ENCODE data around the gene PDIA5. TPM values are rescaled to one million over a fixed set of nuclear protein-coding genes. Genes with fewer than 3 reads are reported as not detected.

Gene PDIA5
- total RNA-seq, 1 experiment from 2014 or later: 53.6 TPM

DNA sequence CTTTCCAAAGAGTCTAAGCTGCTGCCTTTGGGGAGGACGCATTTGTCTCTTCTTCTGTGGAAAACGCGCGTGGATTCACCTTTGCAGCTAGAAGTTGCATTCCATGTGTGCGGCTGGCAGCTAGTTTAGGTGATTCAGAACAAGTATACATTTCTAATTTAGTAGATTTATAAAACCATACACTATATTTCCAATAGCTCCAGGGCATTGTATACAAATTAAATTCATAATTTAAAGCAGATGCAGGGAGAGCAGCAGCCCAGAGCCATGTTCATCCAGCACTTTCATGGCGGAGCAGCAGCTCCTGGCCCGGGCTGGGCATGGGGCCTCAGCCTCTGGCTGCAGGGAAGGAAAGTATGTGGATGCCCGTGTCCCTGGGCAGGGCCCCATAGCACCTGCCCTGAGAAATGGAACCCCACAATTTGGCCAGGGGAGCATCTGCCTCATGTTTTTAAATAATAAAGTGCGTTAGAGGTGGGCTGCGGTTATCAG is 92.1 kb downstream of the PDIA5 start:
- ChIA-PET POLR2A (no interaction called here), CTCF (interaction anchor here (0.6 kb wide), 1 partner anchor 129 kb away, joined by 7 read pairs; no protein-coding TSS in a partner anchor)
- in situ Hi-C loops (cut with HindIII; ENCODE audit: low pct_unique_long_range_greater_than_20kb, low sequenced_read_pairs): no loop called here
- Histone ChIP-seq H3K36me3 (ENCODE audit: control insufficient read depth, insufficient read depth, low read length) (no peaks in the 10 kb centered on the region; the same call in 1 of the 2 replicates), H3K27me3 (ENCODE audit: control insufficient read depth, insufficient read depth, low read length) (no peaks in the 10 kb centered on the region), H3K9me3 (ENCODE audit: control insufficient read depth, insufficient read depth, low read depth, low read length) (no peaks in the 10 kb centered on the region), H3K4me3 (ENCODE audit: low read depth in 2 of 2, low read length in 2 of 2) (no peak overlapping the region), H3K4me1 (ENCODE audit: control insufficient read depth, insufficient read depth, low read length) (no peaks in the 10 kb centered on the region), H3K27ac (ENCODE audit: low read length) (no peak overlapping the region)
- DNase-seq (ENCODE audit: low read depth, low spot score) (no peak), ATAC-seq (no peak)
- TF ChIP-seq SIN3A (IDR thresholded peaks at IDR 0.05; ENCODE audit: borderline replicate concordance, insufficient read depth, low read depth, low read length) (no peak), POLR2AphosphoS5 (IDR thresholded peaks at IDR 0.05; ENCODE audit: low read depth, low read length) (no peak), TCF7L2 (IDR thresholded peaks at IDR 0.05; ENCODE audit: low read depth, low read length) (no peak)
- TF ChIP-seq, protein P1, sequence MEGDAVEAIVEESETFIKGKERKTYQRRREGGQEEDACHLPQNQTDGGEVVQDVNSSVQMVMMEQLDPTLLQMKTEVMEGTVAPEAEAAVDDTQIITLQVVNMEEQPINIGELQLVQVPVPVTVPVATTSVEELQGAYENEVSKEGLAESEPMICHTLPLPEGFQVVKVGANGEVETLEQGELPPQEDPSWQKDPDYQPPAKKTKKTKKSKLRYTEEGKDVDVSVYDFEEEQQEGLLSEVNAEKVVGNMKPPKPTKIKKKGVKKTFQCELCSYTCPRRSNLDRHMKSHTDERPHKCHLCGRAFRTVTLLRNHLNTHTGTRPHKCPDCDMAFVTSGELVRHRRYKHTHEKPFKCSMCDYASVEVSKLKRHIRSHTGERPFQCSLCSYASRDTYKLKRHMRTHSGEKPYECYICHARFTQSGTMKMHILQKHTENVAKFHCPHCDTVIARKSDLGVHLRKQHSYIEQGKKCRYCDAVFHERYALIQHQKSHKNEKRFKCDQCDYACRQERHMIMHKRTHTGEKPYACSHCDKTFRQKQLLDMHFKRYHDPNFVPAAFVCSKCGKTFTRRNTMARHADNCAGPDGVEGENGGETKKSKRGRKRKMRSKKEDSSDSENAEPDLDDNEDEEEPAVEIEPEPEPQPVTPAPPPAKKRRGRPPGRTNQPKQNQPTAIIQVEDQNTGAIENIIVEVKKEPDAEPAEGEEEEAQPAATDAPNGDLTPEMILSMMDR (IDR thresholded peaks at IDR 0.05): no peak
- TF ChIP-seq, protein P2, sequence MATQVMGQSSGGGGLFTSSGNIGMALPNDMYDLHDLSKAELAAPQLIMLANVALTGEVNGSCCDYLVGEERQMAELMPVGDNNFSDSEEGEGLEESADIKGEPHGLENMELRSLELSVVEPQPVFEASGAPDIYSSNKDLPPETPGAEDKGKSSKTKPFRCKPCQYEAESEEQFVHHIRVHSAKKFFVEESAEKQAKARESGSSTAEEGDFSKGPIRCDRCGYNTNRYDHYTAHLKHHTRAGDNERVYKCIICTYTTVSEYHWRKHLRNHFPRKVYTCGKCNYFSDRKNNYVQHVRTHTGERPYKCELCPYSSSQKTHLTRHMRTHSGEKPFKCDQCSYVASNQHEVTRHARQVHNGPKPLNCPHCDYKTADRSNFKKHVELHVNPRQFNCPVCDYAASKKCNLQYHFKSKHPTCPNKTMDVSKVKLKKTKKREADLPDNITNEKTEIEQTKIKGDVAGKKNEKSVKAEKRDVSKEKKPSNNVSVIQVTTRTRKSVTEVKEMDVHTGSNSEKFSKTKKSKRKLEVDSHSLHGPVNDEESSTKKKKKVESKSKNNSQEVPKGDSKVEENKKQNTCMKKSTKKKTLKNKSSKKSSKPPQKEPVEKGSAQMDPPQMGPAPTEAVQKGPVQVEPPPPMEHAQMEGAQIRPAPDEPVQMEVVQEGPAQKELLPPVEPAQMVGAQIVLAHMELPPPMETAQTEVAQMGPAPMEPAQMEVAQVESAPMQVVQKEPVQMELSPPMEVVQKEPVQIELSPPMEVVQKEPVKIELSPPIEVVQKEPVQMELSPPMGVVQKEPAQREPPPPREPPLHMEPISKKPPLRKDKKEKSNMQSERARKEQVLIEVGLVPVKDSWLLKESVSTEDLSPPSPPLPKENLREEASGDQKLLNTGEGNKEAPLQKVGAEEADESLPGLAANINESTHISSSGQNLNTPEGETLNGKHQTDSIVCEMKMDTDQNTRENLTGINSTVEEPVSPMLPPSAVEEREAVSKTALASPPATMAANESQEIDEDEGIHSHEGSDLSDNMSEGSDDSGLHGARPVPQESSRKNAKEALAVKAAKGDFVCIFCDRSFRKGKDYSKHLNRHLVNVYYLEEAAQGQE (IDR thresholded peaks at IDR 0.05; ENCODE audit: insufficient read depth in 1 of 2, low read depth in 2 of 2, low read length in 1 of 2): no peak
- intact Hi-C loops (cut with micrococcal nuclease; ENCODE audit: unreplicated experiment): no loop called here
- BruUV-seq (replicated peaks): no TSS peak

DNA sequence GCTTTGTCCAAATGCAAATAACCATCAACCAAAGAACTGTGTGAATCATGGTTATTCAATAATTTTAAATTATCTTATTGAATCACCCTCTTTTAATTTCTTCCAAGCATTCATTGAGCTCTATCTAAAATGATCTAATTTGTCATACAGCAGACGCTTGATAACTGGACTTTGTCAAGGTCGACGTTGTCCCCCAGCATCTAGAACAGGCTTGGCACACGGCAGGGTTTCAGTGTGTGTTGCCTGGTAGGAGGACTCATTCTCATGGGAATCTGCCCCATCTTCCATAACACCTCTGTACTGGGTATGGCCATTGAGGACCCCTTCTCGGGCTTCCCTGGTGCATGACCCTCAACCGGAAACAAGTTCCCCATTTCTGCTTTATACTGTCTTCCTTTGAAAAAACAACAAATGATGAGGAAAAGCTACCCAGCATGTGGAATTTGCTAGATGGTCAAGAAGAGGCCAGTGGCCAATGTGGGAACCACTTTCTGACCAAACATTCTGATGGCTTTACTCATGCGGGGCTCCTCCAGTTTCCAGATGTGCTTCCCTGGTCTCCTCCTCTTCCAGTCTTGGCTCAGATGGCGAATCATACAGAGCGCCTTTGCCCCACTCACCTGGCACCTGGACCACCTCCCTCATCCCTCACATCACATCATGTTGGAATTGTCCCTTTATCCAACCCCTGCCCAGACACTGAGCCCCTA is 93.3 kb downstream of the PDIA5 start:
- TF ChIP-seq, protein P1 (IDR thresholded peaks at IDR 0.05): no peak
- TF ChIP-seq TCF7L2 (IDR thresholded peaks at IDR 0.05; ENCODE audit: low read depth, low read length): no peak
- H3K36me3 ChIP-seq (ENCODE audit: control insufficient read depth, insufficient read depth, low read length): no peaks in the 10 kb centered on the region; the same call in 1 of the 2 replicates
- in situ Hi-C loops (cut with HindIII; ENCODE audit: low pct_unique_long_range_greater_than_20kb, low sequenced_read_pairs): no loop called here
- DNase-seq (ENCODE audit: low read depth, low spot score) (no peak), ATAC-seq (no peak)
- ChIA-PET POLR2A (no interaction called here), CTCF (no interaction called here)
- no TSS peak for BruUV-seq (replicated peaks)
- H3K4me3 ChIP-seq (ENCODE audit: low read depth in 2 of 2, low read length in 2 of 2): no peak overlapping the region
- H3K27ac ChIP-seq (ENCODE audit: low read length): no peak overlapping the region
- no peaks in the 10 kb centered on the region for H3K9me3 ChIP-seq (ENCODE audit: control insufficient read depth, insufficient read depth, low read depth, low read length)
- intact Hi-C loops (cut with micrococcal nuclease; ENCODE audit: unreplicated experiment): no loop called here
- no peaks in the 10 kb centered on the region for H3K27me3 ChIP-seq (ENCODE audit: control insufficient read depth, insufficient read depth, low read length)
- no peaks in the 10 kb centered on the region for H3K4me1 ChIP-seq (ENCODE audit: control insufficient read depth, insufficient read depth, low read length)
